ENCODE data around the gene ANKS1B. TPM values are rescaled to one million over a fixed set of nuclear protein-coding genes. Genes with fewer than 3 reads are reported as not detected.
A peak's percentile ranks its signal among the peaks of the same experiment; 100 is the strongest.

The ANKS1B gene
- total RNA-seq, 1 donor from 2014 or later, result 5.6 TPM

DNA sequence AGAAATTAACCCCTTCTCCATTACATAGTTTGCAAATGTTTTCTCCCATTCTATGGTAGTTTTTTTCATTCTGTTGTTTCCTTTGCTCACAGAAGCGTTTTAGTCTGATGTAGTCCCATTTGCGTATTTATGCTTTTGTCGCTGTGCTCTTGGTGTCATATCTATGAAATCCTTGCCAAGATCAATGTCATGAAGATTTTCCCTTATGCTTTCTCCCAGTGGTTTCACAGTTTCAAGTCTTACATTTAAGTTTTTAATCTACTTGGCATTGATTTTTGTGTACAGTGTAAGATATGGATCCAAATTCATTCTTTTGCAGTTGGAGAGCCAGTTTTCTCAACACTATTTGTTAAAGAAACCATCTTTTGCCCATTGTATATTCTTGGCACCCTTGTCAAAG lies 982.0 kb downstream of the ANKS1B start:
- Mint-ChIP-seq H3K36me3 (ENCODE audit: low read depth) (no peaks in the 10 kb centered on the region), H3K4me3 (no peak overlapping the region), H3K27me3 (ENCODE audit: low read depth) (no peaks in the 10 kb centered on the region), H3K9me3 (no peaks in the 10 kb centered on the region), H3K4me1 (peaks cover 5% of the 10 kb centered on the region), H3K27ac (ENCODE audit: unreplicated experiment) (no peak overlapping the region)
- TF ChIP-seq, protein P1, sequence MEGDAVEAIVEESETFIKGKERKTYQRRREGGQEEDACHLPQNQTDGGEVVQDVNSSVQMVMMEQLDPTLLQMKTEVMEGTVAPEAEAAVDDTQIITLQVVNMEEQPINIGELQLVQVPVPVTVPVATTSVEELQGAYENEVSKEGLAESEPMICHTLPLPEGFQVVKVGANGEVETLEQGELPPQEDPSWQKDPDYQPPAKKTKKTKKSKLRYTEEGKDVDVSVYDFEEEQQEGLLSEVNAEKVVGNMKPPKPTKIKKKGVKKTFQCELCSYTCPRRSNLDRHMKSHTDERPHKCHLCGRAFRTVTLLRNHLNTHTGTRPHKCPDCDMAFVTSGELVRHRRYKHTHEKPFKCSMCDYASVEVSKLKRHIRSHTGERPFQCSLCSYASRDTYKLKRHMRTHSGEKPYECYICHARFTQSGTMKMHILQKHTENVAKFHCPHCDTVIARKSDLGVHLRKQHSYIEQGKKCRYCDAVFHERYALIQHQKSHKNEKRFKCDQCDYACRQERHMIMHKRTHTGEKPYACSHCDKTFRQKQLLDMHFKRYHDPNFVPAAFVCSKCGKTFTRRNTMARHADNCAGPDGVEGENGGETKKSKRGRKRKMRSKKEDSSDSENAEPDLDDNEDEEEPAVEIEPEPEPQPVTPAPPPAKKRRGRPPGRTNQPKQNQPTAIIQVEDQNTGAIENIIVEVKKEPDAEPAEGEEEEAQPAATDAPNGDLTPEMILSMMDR (conservative IDR thresholded peaks at IDR 0.05), result no peak
- DNase-seq (ENCODE audit: low read depth, low spot score), result no peak

- H3K27ac Mint-ChIP-seq (ENCODE audit: unreplicated experiment), result no peak overlapping the region
- no peaks in the 10 kb centered on the region for H3K9me3 Mint-ChIP-seq
- DNase-seq (ENCODE audit: low read depth, low spot score), result no peak
- H3K4me3 Mint-ChIP-seq, result no peak overlapping the region
- H3K4me1 Mint-ChIP-seq, result peaks cover 5% of the 10 kb centered on the region
- no peaks in the 10 kb centered on the region for H3K36me3 Mint-ChIP-seq (ENCODE audit: low read depth)
- TF ChIP-seq, protein P1 (conservative IDR thresholded peaks at IDR 0.05), result no peak
- H3K27me3 Mint-ChIP-seq (ENCODE audit: low read depth), result no peaks in the 10 kb centered on the region
Observed at GRCh38 chr12:99002156-99002555, 982.6 kb downstream of the ANKS1B start.

DNA sequence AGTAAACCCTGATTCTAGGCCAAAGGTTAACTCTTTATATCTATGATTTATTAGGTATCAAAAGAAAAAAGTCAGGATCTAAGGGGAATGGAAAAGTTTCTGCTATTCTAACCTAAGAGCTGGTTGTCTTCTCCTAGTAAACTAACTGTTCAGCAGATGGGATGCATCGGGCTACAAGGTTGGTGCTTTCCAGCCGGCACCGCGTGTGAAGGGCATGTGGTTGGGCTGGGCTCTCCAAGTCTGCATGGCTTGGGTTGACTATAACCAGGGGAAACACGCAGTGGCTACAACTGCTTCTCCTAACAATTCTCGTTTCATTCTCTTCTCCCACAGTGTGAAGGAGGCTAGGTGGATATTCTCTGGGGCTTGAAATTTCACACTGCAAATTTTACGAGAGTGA lies 985.2 kb downstream of the ANKS1B start:
- peak overlapping the region; percentile 28 for H3K27ac Mint-ChIP-seq (ENCODE audit: unreplicated experiment)
- TF ChIP-seq, protein P1 (conservative IDR thresholded peaks at IDR 0.05), result no peak
- peaks cover 5% of the 10 kb centered on the region for H3K4me1 Mint-ChIP-seq
- no peaks in the 10 kb centered on the region for H3K27me3 Mint-ChIP-seq (ENCODE audit: low read depth)
- no peaks in the 10 kb centered on the region for H3K36me3 Mint-ChIP-seq (ENCODE audit: low read depth)
- H3K4me3 Mint-ChIP-seq, result no peak overlapping the region
- DNase-seq (ENCODE audit: low read depth, low spot score), result no peak
- no peaks in the 10 kb centered on the region for H3K9me3 Mint-ChIP-seq

- Mint-ChIP-seq H3K27me3 (ENCODE audit: low read depth) (no peaks in the 10 kb centered on the region), H3K9me3 (no peaks in the 10 kb centered on the region), H3K36me3 (ENCODE audit: low read depth) (no peaks in the 10 kb centered on the region), H3K27ac (ENCODE audit: unreplicated experiment) (no peak overlapping the region), H3K4me1 (peaks cover 5% of the 10 kb centered on the region), H3K4me3 (no peak overlapping the region)
- TF ChIP-seq, protein P1 (conservative IDR thresholded peaks at IDR 0.05), result peak; percentile 85
- no peak for DNase-seq (ENCODE audit: low read depth, low spot score)
Observed at GRCh38 chr12:98998697-98999299, 985.9 kb downstream of the ANKS1B start.

- no peaks in the 10 kb centered on the region for H3K27me3 Mint-ChIP-seq (ENCODE audit: low read depth)
- H3K4me1 Mint-ChIP-seq, result peaks cover 5% of the 10 kb centered on the region
- DNase-seq (ENCODE audit: low read depth, low spot score), result no peak
- TF ChIP-seq, protein P1 (conservative IDR thresholded peaks at IDR 0.05), result no peak
- H3K4me3 Mint-ChIP-seq, result no peak overlapping the region
- H3K27ac Mint-ChIP-seq (ENCODE audit: unreplicated experiment), result no peak overlapping the region
- H3K36me3 Mint-ChIP-seq (ENCODE audit: low read depth), result no peaks in the 10 kb centered on the region
- H3K9me3 Mint-ChIP-seq, result no peaks in the 10 kb centered on the region
Observed at GRCh38 chr12:98997899-98998298, 986.8 kb downstream of the ANKS1B start.
